ENCODE measurements around the gene RACGAP1.

Gene RACGAP1

DNA sequence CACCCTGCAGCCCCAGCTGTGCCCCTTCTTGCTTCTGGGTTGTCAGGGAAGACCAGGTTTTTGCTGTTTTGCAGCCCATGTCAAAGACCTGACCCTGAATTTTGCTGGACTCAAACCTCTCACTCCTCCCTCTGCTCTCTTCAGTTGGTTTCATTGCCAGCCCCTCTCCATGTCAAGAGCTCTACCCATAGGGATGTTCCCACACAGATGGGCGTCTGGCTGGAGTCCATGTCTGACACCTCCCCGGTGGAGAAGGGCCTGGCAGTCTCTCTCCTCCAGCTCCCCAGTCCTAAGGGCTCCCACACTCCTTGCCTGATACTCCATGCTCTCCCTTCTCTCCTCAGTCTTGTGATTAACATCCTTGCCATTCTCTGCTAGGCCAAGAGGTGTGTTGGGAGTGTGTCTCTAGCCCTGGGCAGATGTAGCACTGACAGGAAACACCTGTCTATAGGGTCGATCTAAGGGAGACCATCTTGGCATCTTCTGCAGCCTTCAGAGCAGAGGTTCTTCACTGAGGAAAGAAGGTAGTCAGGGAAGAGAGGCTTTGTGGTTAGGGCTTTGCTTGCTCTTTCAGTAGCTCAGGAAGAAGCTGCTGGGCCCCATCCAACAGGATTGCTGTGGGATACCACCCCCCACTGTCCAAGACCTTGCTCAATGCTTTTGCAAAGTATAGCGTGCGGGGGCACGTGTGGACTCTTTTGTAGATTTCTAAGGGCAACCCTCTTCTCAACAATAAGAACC lies 36.8 kb upstream of the RACGAP1 start:
- Histone ChIP-seq H3K4me3 (ENCODE audit: low read depth, low read length) (no peak overlapping the region), H3K36me3 (replicated peaks) (no peaks in the 10 kb centered on the region)

DNA sequence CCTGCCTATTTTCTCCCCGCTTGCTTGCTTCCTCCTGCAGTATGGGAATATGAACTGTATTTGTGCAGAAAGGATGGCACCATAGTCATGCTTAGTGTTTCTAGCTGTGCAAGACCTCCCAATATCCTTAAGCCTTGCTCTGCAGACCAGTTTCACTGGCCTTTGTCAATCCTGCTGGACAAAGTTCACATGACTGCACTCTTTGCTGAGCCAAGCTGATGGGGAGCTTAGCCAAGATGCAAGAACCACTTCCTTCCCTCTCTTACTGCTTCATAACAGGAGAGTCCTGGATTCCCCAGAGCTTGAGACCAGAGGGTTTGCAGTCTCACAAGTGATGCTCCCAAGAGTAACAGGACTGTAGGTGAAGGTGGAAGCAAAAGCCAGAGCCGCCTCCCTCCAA lies 35.9 kb upstream of the RACGAP1 start:
- DNase-seq, result no peak
- TF ChIP-seq CTCF (IDR thresholded peaks at IDR 0.05; ENCODE audit: low read depth, low read length, missing control alignments), result no peak
- in situ Hi-C loops (cut with HindIII; ENCODE audit: low pct_ligation_motif_present, low sequenced_read_pairs), result no loop called here

More for the DNA sequence above, 36.8 kb upstream of the RACGAP1 start:
- Histone ChIP-seq H3K27ac (no peak overlapping the region), H3K27me3 (replicated peaks) (no peaks in the 10 kb centered on the region)
- TF ChIP-seq CTCF (IDR thresholded peaks at IDR 0.05; ENCODE audit: low read depth, low read length, missing control alignments), result no peak
- in situ Hi-C loops (cut with HindIII; ENCODE audit: low pct_ligation_motif_present, low sequenced_read_pairs), result no loop called here
- no peak for DNase-seq

DNA sequence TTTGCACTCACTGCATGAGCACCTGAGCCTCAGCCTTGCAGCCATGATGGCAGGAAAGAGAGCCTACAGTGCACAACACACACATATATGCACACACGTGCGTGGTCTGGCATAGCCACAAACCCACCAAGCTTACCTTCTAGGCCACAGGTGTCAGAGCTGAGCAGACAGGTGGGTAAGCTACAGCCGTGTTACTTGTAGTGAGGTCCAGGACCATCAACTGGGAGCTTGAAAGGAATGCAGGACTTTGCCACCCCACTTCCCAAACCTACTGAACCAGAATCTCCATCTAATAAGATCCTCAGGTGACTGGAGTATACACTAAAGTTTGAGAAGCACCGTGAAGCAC lies 34.8 kb upstream of the RACGAP1 start:
- no peaks in the 10 kb centered on the region for H3K36me3 ChIP-seq (replicated peaks)
- no peak overlapping the region for H3K4me3 ChIP-seq (ENCODE audit: low read depth, low read length)
- in situ Hi-C loops (cut with HindIII; ENCODE audit: low pct_ligation_motif_present, low sequenced_read_pairs), result no loop called here
- H3K27me3 ChIP-seq (replicated peaks), result no peaks in the 10 kb centered on the region
- no peak for DNase-seq
- TF ChIP-seq CTCF (IDR thresholded peaks at IDR 0.05; ENCODE audit: low read depth, low read length, missing control alignments), result no peak
- no peak overlapping the region for H3K27ac ChIP-seq

More for the DNA sequence above, 35.9 kb upstream of the RACGAP1 start:
- Histone ChIP-seq H3K27ac (no peak overlapping the region), H3K36me3 (replicated peaks) (no peaks in the 10 kb centered on the region), H3K27me3 (replicated peaks) (no peaks in the 10 kb centered on the region), H3K4me3 (ENCODE audit: low read depth, low read length) (no peak overlapping the region)

- no peak for TF ChIP-seq CTCF (IDR thresholded peaks at IDR 0.05; ENCODE audit: low read depth, low read length, missing control alignments)
- H3K4me3 ChIP-seq (ENCODE audit: low read depth, low read length), result no peak overlapping the region
- H3K36me3 ChIP-seq (replicated peaks), result no peaks in the 10 kb centered on the region
- no peaks in the 10 kb centered on the region for H3K27me3 ChIP-seq (replicated peaks)
- DNase-seq, result no peak
- no peak overlapping the region for H3K27ac ChIP-seq
- in situ Hi-C loops (cut with HindIII; ENCODE audit: low pct_ligation_motif_present, low sequenced_read_pairs), result no loop called here
These were observed 34.3 kb upstream of the RACGAP1 start for GRCh38 chr12:50059440-50060119.

GRCh38 chr12:50058743-50059312 lies 33.5 kb upstream of the RACGAP1 start:
- in situ Hi-C loops (cut with HindIII; ENCODE audit: low pct_ligation_motif_present, low sequenced_read_pairs), result no loop called here
- DNase-seq, result no peak
- no peak overlapping the region for H3K27ac ChIP-seq

More at GRCh38 chr12:50058743-50059312, 33.5 kb upstream of the RACGAP1 start:
- no peak overlapping the region for H3K4me3 ChIP-seq (ENCODE audit: low read depth, low read length)
- no peaks in the 10 kb centered on the region for H3K27me3 ChIP-seq (replicated peaks)
- no peak for TF ChIP-seq CTCF (IDR thresholded peaks at IDR 0.05; ENCODE audit: low read depth, low read length, missing control alignments)
- H3K36me3 ChIP-seq (replicated peaks), result no peaks in the 10 kb centered on the region
